HG02798 (cell line): ENCODE data around the gene CCDC197.

Experiments used
- ATAC-seq: cut with Tn5 transposase; IDR thresholded peaks from one replicate; pipeline ENCODE4 v1.9.1; 2021; ENCODE audit warnings: mild to moderate bottlenecking; ENCODE audit not compliant: unreplicated experiment, poor library complexity

CCDC197 gene

DNA sequence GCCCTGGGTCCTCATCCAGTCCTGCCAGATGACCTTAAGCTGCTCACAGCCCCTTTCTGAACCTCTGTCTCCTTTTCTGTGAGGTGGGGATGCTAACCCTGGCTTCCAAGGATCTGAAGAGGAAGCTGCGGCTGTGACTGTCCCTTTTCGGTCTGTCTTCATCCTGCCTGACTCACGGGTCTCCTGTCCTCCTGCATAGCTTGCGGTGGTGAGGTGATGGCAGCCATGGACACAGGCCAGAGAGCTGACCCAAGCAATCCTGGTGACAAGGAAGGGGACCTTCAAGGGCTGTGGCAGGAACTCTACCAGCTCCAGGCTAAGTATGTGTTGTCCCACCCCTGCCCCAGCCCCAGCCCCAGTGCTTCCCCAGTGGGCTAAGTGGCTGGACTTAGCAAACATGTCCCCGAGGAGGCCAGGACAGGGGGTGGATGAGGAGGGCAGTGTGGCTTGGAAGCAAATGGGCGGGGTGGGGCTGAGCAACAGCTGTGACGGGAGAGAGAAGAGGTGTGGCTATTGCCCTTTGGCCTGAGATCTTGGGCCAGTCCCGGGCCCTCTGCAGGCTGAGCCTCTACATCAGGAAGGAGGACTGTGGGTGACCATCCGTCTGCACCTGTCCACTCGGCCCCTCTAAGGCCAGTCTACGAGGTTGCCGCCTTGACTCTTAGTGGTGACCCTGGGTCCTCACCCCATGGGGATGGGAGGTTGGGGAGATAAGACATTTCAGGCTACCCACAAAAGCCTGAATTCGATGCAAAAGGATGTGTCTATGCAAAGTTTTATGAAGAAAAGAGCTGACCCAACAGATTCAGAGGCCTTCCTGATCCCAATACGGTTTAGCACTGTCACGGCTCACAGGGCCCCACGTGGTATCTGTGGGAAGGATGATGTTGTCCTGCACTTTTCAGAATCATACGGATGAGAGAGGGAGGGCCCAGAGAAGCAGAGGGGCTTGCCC, 1.1 kb downstream of the CCDC197 start:
- no peak for ATAC-seq

DNA sequence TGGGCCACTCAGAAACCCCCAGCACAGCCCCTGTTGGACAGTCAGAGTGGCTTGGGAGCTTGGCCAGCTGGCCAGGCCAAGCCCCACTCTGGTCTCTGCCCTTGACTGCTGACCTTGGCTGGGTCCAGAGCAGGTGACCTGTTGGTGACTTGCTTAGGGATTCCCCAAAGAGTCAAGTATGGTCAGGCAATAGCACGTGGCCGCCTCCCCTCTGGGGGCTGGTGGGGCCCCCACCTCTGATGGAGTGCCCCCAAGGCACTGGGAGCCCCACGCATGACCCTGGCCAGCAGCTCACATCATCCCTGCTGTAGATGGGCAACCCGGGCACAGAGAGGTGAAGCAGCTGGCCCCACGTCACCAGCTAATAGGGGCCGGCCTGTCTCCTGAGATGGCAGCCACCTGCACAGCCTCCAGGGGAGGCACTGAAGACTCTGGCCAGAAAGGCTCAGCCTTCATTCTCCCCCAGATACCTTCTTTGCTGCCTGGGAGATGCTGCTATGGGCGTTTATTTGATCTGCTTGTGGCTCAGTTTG, 1.8 kb downstream of the CCDC197 start:
- no peak for ATAC-seq

- no peak for ATAC-seq
Observed at GRCh38 chr14:93999573-93999972, 2.5 kb downstream of the CCDC197 start.

GRCh38 chr14:94000267-94000666, 3.2 kb downstream of the CCDC197 start:
- no peak for ATAC-seq

- ATAC-seq = no peak
Observed at GRCh38 chr14:94001016-94001415, 3.9 kb downstream of the CCDC197 start.

DNA sequence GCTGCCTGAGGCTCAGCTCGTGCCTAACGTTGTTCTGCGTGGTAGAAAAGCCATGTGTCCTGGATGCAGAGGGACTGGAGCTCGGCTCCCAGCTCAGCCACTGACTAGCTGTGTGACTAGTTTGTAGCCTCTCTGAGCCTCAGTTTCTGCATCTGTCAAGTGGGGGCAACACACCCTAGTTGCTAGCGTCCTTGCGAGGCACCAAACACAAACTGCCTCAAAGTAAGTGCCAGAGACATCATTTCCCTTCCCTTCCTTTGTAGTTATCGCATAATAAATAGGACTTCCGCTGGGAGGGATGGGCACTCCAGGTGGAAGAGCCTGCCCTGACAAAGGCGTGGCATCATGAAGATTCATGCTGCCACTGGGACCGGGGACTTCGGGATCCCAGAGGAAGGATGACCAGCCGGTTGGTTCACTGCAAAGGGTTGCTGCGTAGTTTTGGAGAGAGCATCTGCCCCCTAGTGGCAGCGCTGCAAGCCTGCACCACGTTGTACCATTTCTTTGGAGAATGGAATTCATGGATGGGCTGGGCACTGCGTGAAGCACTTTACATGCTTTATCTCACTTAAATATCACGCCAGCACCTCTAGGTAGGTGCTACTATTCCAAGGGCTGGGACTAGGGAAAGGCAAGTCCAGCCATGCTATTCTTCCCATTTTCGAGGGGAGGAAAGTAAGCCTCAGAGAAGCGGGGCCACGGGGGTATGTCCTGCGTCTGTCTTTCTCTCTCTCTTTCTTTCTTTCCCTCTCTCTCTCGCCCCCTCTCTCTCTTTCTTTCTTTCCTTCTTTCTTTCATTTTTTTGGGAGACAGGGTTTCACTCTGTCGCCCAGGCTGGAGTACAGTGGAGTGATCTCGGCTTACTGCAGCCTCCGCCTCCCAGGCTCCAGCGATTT, 4.6 kb downstream of the CCDC197 start:
- ATAC-seq = peak; percentile 46

DNA sequence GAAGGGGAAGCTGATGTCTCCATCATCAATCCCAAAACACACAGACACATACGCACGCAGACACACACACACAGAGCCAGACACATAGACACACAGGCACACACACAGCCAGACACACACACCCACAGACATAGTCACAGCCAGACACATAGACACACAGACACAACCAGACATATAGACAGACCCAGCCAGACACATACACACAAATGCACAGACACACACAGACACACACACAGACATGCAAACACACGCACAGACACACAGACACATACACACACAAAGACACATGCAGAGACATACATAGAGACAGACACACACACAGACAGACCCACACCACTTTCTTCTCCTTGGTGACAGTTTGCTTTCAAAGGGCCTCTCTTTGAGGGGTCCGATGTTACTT, 6.3 kb downstream of the CCDC197 start:
- ATAC-seq = no peak

- ATAC-seq = no peak
Observed at GRCh38 chr14:94004015-94004414, 6.9 kb downstream of the CCDC197 start.

- no peak for ATAC-seq
Observed at GRCh38 chr14:94005324-94006073, 8.4 kb downstream of the CCDC197 start.

GRCh38 chr14:94008234-94008633, 11.1 kb downstream of the CCDC197 start:
- no peak for ATAC-seq

DNA sequence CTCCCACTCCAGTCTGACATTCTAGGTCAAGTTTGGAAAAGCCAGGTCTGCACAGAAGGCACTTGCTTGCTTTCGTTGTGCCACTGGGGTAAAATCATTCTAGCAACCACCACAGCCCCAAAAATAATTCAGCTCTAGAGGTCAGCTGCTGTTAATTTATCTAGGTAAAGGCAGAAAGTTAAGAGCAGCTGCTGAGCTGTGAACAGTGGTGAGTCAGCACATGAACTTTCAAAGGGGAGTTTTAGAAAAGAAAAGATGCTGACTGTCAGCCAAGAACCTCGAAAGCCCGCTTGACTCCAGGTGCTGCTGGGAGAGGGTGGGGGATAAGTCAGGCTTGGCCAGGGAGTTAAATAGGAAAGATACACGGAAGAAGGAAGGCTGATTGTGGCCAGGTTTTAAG, 12.7 kb downstream of the CCDC197 start:
- peak; percentile 61 for ATAC-seq

GRCh38 chr14:94010625-94011024, 13.5 kb downstream of the CCDC197 start:
- no peak for ATAC-seq

GRCh38 chr14:94011795-94012194, 14.7 kb downstream of the CCDC197 start:
- ATAC-seq = peak; percentile 35

DNA sequence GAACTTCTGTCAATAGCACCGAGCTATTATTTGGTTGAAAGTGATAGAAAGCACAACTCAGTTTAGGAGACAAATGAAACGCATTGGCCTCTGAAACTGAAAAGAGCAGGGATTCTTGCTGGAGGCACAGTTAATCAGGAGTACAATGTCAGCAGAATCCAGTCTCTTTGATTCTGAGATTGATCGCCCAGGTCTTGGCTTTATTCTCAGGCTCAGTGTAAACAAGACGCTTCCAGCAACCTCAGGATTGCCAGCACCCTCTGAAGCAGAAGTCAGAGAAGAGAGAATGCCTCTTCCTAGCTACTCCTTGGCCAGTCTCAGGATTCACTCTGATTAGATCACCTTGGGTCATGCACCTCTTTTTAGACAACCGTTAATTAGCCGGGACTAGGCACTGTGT, 17.3 kb downstream of the CCDC197 start:
- no peak for ATAC-seq

DNA sequence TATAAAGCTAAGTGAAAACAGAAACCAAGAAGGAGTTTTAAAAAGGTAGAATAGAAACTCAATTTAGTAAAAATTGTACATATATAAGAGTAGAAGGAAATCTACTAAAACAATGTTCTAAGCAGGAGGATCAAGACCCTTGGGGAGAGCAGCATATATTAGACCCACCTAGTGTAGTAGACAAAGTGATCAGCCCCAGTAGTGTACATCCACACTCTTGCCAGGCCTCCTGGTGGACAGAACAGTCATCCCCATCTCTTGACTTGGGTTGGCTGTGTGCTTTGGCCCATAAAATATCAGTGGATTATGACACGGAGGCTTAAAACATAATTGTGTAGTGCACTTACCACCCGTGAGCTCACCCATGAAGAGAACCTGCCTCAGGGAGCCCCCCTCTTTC, 18.1 kb downstream of the CCDC197 start:
- no peak for ATAC-seq

- ATAC-seq = no peak
Observed at GRCh38 chr14:94016446-94016976, 19.4 kb downstream of the CCDC197 start.

DNA sequence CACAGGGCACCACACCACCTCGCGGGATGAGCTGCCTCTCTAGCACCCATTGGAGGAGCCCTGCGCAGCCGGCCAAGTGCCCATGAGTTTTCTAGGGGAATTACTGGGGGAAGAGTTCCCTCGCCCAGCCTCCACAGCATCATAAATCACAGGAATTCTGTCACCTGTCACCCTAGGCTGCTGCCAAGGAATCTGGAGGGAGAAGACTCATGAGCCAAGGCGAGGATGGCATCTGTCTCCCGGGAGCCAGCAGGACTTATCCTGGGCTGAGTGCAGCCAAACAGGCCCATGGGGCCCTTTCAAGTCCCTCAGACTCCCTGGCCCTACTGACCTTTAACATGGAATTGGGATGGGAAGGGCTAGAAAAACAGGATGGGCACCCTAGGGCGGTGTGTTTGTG, 21.2 kb downstream of the CCDC197 start:
- ATAC-seq = no peak

- ATAC-seq = no peak
Observed at GRCh38 chr14:94019329-94019728, 22.2 kb downstream of the CCDC197 start.

DNA sequence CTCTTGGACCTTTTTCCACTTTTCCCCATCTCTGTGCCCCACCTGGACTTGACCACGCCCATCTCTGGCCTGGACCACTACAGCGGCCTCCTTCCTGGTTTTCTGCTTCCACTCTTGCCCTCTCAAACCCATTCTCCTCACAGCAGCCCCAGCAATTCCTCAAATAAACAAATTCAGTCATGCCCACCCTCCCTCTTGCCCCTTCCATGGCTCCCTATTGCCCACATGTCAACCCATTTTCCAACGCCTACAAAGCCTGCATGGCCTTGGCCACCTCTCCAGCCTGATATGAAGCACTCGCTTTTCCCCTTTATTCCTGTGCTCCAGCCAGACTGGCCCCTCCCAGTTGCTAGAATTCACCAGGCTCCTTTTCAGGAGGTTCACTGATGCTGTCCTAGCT, 23.2 kb downstream of the CCDC197 start:
- no peak for ATAC-seq

DNA sequence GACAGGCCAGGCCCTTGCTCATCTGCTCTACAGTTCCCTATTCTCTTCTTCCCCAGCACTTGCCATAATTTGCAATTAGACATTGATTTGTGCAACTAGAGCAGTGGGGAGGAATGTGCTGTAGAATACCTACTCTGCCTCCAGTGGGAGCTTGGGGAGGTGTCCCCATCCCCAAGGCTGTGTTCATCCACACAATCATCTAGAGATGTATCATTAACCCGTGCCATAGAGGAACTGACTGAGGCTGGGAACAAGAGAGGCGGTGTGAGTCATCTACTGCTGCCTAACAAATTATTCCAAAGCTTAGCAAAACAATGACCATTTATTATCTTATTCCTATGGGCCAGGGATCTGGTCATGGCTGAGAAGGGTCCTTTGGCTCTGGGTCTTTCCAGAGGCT, 23.9 kb downstream of the CCDC197 start:
- no peak for ATAC-seq
